ENCODE data around the gene OGA. TPM values are rescaled to one million over a fixed set of nuclear protein-coding genes. Genes with fewer than 3 reads are reported as not detected.

Gene OGA
- total and polyA plus RNA-seq, 2 of the 8 experiments (the other 6 are each of a cell fraction or from before 2014, with no cell fraction given) = 31.2 to 107 TPM

GRCh38 chr10:101780818-101781654 is 37.2 kb downstream of the OGA start (continued):
- TF ChIP-seq CTCF (IDR thresholded peaks at IDR 0.05; ENCODE audit: control extremely low read depth in 1 of 3, insufficient read depth in 1 of 3, low read depth in 1 of 3, low read length in 3 of 3) (peak in 2 of 3 experiments; percentile 85 to 95; a peak in 3 of 4 replicates), SIN3A (conservative IDR thresholded peaks at IDR 0.05 in 1 of 2, IDR thresholded peaks at IDR 0.05 in 1 of 2; ENCODE audit: low read depth in 1 of 2, low read length in 2 of 2) (peak in 1 of 2 experiments; percentile 40; a peak in 1 of 4 replicates), CREB1 (IDR thresholded peaks at IDR 0.05) (0 out of 2 replicates have a peak, but pooled peaks have one; percentile 40), USF2 (IDR thresholded peaks at IDR 0.05; ENCODE audit: low read length) (0 out of 2 replicates have a peak, but pooled peaks have one; percentile 12)

All from H1 (cell line).